ENCODE data around the gene TCP1. TPM values are rescaled to one million over a fixed set of nuclear protein-coding genes. Genes with fewer than 3 reads are reported as not detected.

Gene TCP1
- total RNA-seq, 1 experiment from 2014 or later, result 412 TPM

GRCh38 chr6:159813781-159814180 is 24.4 kb upstream of the TCP1 start:
- Histone ChIP-seq H2AFZ (ENCODE audit: low read length) (no peak overlapping the region), H4K91ac (ENCODE audit: insufficient read length, low read depth, low read length) (no peak overlapping the region), H3K27me3 (ENCODE audit: insufficient read depth, low read length) (no peaks in the 10 kb centered on the region), H4K8ac (replicated peaks; ENCODE audit: insufficient read length, low read depth, low read length) (no peak overlapping the region), H3K4me2 (ENCODE audit: insufficient read depth, insufficient read length, low read length) (no peak overlapping the region), H3K23ac (ENCODE audit: insufficient read length, low read depth, low read length) (no peak overlapping the region), H3K4ac (ENCODE audit: low read depth, low read length) (no peak overlapping the region), H3K23me2 (ENCODE audit: insufficient read length, low read depth, low read length, poor library complexity, severe bottlenecking) (no peaks in the 10 kb centered on the region), H2BK20ac (ENCODE audit: low read depth, low read length, poor library complexity, severe bottlenecking) (no peak overlapping the region), H3K9ac (ENCODE audit: extremely low read depth, insufficient read length, low read length) (no peak overlapping the region), H3K18ac (ENCODE audit: insufficient read length, low read depth, low read length) (no peak overlapping the region), H3K9me3 (ENCODE audit: control insufficient read depth, low read depth, low read length) (no peaks in the 10 kb centered on the region), H2AK5ac (ENCODE audit: insufficient read length, low read length) (no peak overlapping the region), H3T11ph (ENCODE audit: low read length) (no peak overlapping the region), H3K4me1 (ENCODE audit: insufficient read depth, low read length) (no peaks in the 10 kb centered on the region; the same call in 1 of the 2 replicates), H2BK12ac (ENCODE audit: insufficient read length, low read depth, low read length) (no peak overlapping the region), H3K79me1 (ENCODE audit: insufficient read depth, low read depth, low read length, poor library complexity, severe bottlenecking) (no peaks in the 10 kb centered on the region), H4K5ac (ENCODE audit: insufficient read length, low read depth, low read length) (no peak overlapping the region), H4K20me1 (ENCODE audit: control insufficient read depth, insufficient read depth, insufficient read length) (no peaks in the 10 kb centered on the region), H3K56ac (ENCODE audit: insufficient read length, low read depth, low read length) (no peak overlapping the region), H2BK15ac (ENCODE audit: low read depth, low read length) (no peak overlapping the region), H3K27ac (ENCODE audit: insufficient read length, low read depth, low read length) (no peak overlapping the region), H2BK5ac (ENCODE audit: insufficient read length, low read length) (no peak overlapping the region), H3K79me2 (ENCODE audit: insufficient read depth, low read length) (no peaks in the 10 kb centered on the region), H2BK120ac (ENCODE audit: low read depth, low read length, poor library complexity, severe bottlenecking) (no peak overlapping the region), H3K14ac (ENCODE audit: insufficient read depth, low read length) (no peak overlapping the region)
- TF ChIP-seq, protein P1, sequence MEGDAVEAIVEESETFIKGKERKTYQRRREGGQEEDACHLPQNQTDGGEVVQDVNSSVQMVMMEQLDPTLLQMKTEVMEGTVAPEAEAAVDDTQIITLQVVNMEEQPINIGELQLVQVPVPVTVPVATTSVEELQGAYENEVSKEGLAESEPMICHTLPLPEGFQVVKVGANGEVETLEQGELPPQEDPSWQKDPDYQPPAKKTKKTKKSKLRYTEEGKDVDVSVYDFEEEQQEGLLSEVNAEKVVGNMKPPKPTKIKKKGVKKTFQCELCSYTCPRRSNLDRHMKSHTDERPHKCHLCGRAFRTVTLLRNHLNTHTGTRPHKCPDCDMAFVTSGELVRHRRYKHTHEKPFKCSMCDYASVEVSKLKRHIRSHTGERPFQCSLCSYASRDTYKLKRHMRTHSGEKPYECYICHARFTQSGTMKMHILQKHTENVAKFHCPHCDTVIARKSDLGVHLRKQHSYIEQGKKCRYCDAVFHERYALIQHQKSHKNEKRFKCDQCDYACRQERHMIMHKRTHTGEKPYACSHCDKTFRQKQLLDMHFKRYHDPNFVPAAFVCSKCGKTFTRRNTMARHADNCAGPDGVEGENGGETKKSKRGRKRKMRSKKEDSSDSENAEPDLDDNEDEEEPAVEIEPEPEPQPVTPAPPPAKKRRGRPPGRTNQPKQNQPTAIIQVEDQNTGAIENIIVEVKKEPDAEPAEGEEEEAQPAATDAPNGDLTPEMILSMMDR (conservative IDR thresholded peaks at IDR 0.05), result no peak
- peaks cover 23 to 25% of the 10 kb centered on the region in 2 experiments for H3K4me1 Mint-ChIP-seq
- no peak overlapping the region for H3K27ac Mint-ChIP-seq
- no peaks in the 10 kb centered on the region; a peak in 1 of 5 replicates for H3K9me3 Mint-ChIP-seq
- H3K4me3 Mint-ChIP-seq, result no peak overlapping the region
- DNase-seq, result no peak
- no peaks in the 10 kb centered on the region for H3K27me3 Mint-ChIP-seq (ENCODE audit: low read depth)
- H3K36me3 Mint-ChIP-seq (ENCODE audit: insufficient read depth in 1 of 3, low read depth in 3 of 3), result no peaks in the 10 kb centered on the region
- WGBS (ENCODE audit: extremely low coverage, insufficient read length, low lambda C conversion rate), result no CpG with 5 or more reads among the region's 9 CpGs

Data from H9 (cell line).